ENCODE data around the gene IL17RA. TPM values are rescaled to one million over a fixed set of nuclear protein-coding genes. Genes with fewer than 3 reads are reported as not detected.
A peak's percentile ranks its signal among the peaks of the same experiment; 100 is the strongest.

Gene IL17RA
- total and polyA plus RNA-seq, 10 donors = 2.9 to 100 (median 43.2) TPM

- Histone ChIP-seq H3K4me1 (peaks cover 19 to 61% (median 54%) of the 10 kb centered on the region in 6 donors), H3K9me3 (no peaks in the 10 kb centered on the region), H3K4me3 (peak overlapping the region; percentile 34 to 65 (median 58)), H3K27ac (peak overlapping the region in 2 of 8 donors; percentile 5 to 38), H3K27me3 (replicated peaks in 1 of 7) (peaks cover 0 to 58% (median 34%) of the 10 kb centered on the region in 7 donors), H3K36me3 (no peaks in the 10 kb centered on the region)
- DNase-seq = no peak
- intact Hi-C loops (cut with DNase I; ENCODE audit: low total_unique reads) = no loop called here
- no peak for TF ChIP-seq POLR2AphosphoS5 (IDR thresholded peaks at IDR 0.05)
- TF ChIP-seq CTCF (IDR thresholded peaks at IDR 0.05 in 8 of 11, conservative IDR thresholded peaks at IDR 0.05 in 3 of 11) = no peak
- no peak for TF ChIP-seq POLR2A (IDR thresholded peaks at IDR 0.05)
- WGBS, 5 donors = 0 to 1% (median 1%) methylated on average over 34 to 70 of the region's 70 CpGs; no CpG with 5 or more reads in 1 of the 5 donors
These were observed 36.0 kb downstream of the IL17RA start for GRCh38 chr22:17120711-17121232.

- DNase-seq = peak; percentile 86
- Histone ChIP-seq H3K4me1 (peaks cover 19 to 53% (median 47%) of the 10 kb centered on the region in 6 donors), H3K27me3 (replicated peaks in 1 of 7) (peaks cover 0 to 58% (median 34%) of the 10 kb centered on the region in 7 donors), H3K9me3 (no peaks in the 10 kb centered on the region), H3K36me3 (no peaks in the 10 kb centered on the region), H3K4me3 (peak within 1 kb of the TSS; percentile 34 to 65 (median 58)), H3K27ac (peak within 1 kb of the TSS in 2 of 8 donors; percentile 5 to 38)
- TF ChIP-seq CTCF (IDR thresholded peaks at IDR 0.05 in 8 of 11, conservative IDR thresholded peaks at IDR 0.05 in 3 of 11) = no peak
- no peak for TF ChIP-seq POLR2A (IDR thresholded peaks at IDR 0.05)
- TF ChIP-seq POLR2AphosphoS5 (IDR thresholded peaks at IDR 0.05) = peak in 1 of 3 donors; percentile 35
- intact Hi-C loops (cut with DNase I; ENCODE audit: low total_unique reads) = no loop called here
- 10 to 13% (median 12%) methylated on average over 52 to 69 of the region's 69 CpGs for WGBS, 5 donors
These were observed 36.7 kb downstream of the IL17RA start, which contains the start of gene TMEM121B for GRCh38 chr22:17121233-17122195. TMEM121B (minus strand) TSS chr22:17121360; CDS start chr22:17121127, 233 bp downstream.

GRCh38 chr22:17130199-17130598 is 45.4 kb downstream of the IL17RA start:
- Histone ChIP-seq H3K4me3 (no peak overlapping the region), H3K27me3 (replicated peaks in 1 of 7) (no peaks in the 10 kb centered on the region), H3K9me3 (no peaks in the 10 kb centered on the region), H3K4me1 (no peaks in the 10 kb centered on the region), H3K36me3 (peaks cover 0 to 9% (median 0%) of the 10 kb centered on the region in 6 donors), H3K27ac (no peak overlapping the region)
- DNase-seq = no peak
- 72 to 96% (median 89%) methylated on average over 1 of the region's 1 CpG for WGBS, 5 donors
- intact Hi-C loops (cut with DNase I; ENCODE audit: low total_unique reads) = no loop called here
- TF ChIP-seq CTCF (IDR thresholded peaks at IDR 0.05 in 8 of 11, conservative IDR thresholded peaks at IDR 0.05 in 3 of 11) (no peak), POLR2AphosphoS5 (IDR thresholded peaks at IDR 0.05) (no peak), POLR2A (IDR thresholded peaks at IDR 0.05) (no peak)

- Histone ChIP-seq H3K4me1 (no peaks in the 10 kb centered on the region), H3K27ac (no peak overlapping the region), H3K36me3 (peaks cover 0 to 17% (median 0%) of the 10 kb centered on the region in 6 donors), H3K4me3 (no peak overlapping the region), H3K27me3 (replicated peaks in 1 of 7) (no peaks in the 10 kb centered on the region), H3K9me3 (no peaks in the 10 kb centered on the region)
- TF ChIP-seq POLR2A (IDR thresholded peaks at IDR 0.05) = no peak
- TF ChIP-seq CTCF (IDR thresholded peaks at IDR 0.05 in 8 of 11, conservative IDR thresholded peaks at IDR 0.05 in 3 of 11) = no peak
- no peak for TF ChIP-seq POLR2AphosphoS5 (IDR thresholded peaks at IDR 0.05)
- intact Hi-C loops (cut with DNase I; ENCODE audit: low total_unique reads) = no loop called here
- DNase-seq = peak; percentile 51
- 54 to 76% (median 66%) methylated on average over 5 of the region's 5 CpGs for WGBS, 5 donors
These were observed 46.9 kb downstream of the IL17RA start for GRCh38 chr22:17131686-17132085.
